ENCODE data around the gene SPHK1.

DNA sequence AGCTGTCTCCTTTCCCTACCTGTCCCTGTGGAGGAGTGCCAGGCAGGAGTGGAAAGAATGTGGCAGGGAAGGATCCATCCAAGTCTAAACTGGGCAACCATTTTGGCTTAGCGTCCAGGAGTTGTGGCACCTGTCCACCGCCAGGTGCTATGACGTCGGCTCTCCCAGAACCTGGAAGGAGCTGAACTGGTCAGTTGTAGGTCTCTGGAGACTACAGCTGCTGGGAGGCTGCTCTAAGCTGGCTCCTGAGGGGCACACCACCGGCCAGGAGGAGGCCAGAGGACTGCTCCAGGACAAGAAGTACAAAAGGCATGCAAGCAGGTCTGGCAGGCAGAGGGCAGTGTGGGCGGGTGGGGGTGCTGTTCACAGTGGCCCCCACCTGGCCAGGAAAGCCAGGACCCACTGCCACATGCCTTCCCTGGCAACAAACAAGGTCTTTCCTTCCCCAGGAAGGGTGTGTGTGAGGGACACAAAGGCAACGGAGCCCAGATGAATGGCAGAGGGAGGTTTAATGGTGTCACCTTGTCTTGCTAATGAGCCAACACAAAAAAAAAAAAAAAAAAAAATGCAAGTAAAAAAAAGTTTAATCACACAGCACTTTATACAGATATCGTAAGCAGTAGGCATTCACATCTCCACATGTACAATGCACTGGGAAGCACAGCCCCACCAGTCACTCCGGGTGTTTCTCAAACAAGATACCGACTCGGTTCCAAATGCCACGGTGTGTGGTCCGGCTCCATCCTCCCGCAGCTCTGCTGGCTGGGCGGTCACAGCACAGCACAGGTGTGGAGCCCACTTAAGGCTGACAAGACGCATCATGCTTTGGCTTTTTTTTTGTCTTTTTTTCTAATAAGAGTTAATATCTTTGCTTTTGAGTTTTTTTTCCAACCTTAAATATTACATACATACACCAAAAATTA is 4.8 kb downstream of the SPHK1 start:
- TF ChIP-seq, protein P1, sequence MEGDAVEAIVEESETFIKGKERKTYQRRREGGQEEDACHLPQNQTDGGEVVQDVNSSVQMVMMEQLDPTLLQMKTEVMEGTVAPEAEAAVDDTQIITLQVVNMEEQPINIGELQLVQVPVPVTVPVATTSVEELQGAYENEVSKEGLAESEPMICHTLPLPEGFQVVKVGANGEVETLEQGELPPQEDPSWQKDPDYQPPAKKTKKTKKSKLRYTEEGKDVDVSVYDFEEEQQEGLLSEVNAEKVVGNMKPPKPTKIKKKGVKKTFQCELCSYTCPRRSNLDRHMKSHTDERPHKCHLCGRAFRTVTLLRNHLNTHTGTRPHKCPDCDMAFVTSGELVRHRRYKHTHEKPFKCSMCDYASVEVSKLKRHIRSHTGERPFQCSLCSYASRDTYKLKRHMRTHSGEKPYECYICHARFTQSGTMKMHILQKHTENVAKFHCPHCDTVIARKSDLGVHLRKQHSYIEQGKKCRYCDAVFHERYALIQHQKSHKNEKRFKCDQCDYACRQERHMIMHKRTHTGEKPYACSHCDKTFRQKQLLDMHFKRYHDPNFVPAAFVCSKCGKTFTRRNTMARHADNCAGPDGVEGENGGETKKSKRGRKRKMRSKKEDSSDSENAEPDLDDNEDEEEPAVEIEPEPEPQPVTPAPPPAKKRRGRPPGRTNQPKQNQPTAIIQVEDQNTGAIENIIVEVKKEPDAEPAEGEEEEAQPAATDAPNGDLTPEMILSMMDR (IDR thresholded peaks at IDR 0.05): no peak
- no peak for TF ChIP-seq POLR2A (IDR thresholded peaks at IDR 0.05)
- no peak for TF ChIP-seq POLR2AphosphoS5 (IDR thresholded peaks at IDR 0.05)
- no peak for TF ChIP-seq EP300 (IDR thresholded peaks at IDR 0.05)

All from sigmoid colon (tissue), 4 donors.